SU-DHL-6 (cell line): ENCODE results near the gene SYNDIG1.

Experiments used
- H2AFZ ChIP-seq: fragments of 200-600 bp; sonication (generic); 2 replicates; pipeline ENCODE4 v1.6.1; 2014; ENCODE audit warnings: low read depth, mild to moderate bottlenecking, moderate library complexity, mixed read lengths, antibody characterized with exemption, low read length; ENCODE audit not compliant: severe bottlenecking
- H3F3A ChIP-seq: fragments of 200-600 bp; shearing (Covaris generic); 2 replicates; pipeline ENCODE4 v1.6.0; 2016; ENCODE audit warnings: antibody characterized with exemption, mild to moderate bottlenecking; ENCODE audit not compliant: insufficient read depth
- H3K27ac ChIP-seq: fragments of 200-600 bp; sonication (generic); 2 replicates; pipeline ENCODE4 v1.5.1; 2016; ENCODE audit warnings: low read depth, mild to moderate bottlenecking, low read length, moderate library complexity, mixed read lengths
- H3K27me3 ChIP-seq: fragments of 200-600 bp; sonication (generic), shearing (Covaris generic); 2 replicates; pipeline ENCODE4 v1.6.0; 2014; ENCODE audit warnings: mild to moderate bottlenecking, low read length
- H3K36me3 ChIP-seq: fragments of 200-600 bp; sonication (generic); 2 replicates; pipeline ENCODE4 v1.6.1; 2014; ENCODE audit warnings: mild to moderate bottlenecking, low read length, mixed read lengths
- H3K4me2 ChIP-seq: fragments of 300-600, 200-600 bp; shearing (Covaris generic), sonication (generic); 2 replicates; pipeline ENCODE4 v1.6.0; 2014; ENCODE audit warnings: low read length, low read depth, mild to moderate bottlenecking; ENCODE audit not compliant: poor library complexity, severe bottlenecking
- H3K4me3 ChIP-seq: fragments of 200-600 bp; sonication (generic); 2 replicates; pipeline ENCODE4 v1.5.1; 2014; ENCODE audit warnings: antibody characterized with exemption, low read length, mild to moderate bottlenecking, mixed read lengths; ENCODE audit not compliant: insufficient read depth, poor library complexity, severe bottlenecking
- H3K79me2 ChIP-seq: fragments of 200-600 bp; sonication (generic); 2 replicates; pipeline ENCODE4 v1.6.1; 2014; ENCODE audit warnings: mild to moderate bottlenecking, low read length, moderate library complexity; ENCODE audit not compliant: insufficient read depth
- H3K9ac ChIP-seq: fragments of 200-600 bp; sonication (generic); 2 replicates; pipeline ENCODE4 v1.7.0; 2014; ENCODE audit warnings: mild to moderate bottlenecking, low read length
- H3K9me2 ChIP-seq: fragments of 200-600 bp; sonication (generic); replicated peaks from 2 replicates; pipeline ENCODE4 v1.6.1; 2014; ENCODE audit warnings: low read length; ENCODE audit not compliant: insufficient read depth
- H3K9me3 ChIP-seq: fragments of 200-600 bp; sonication (generic); 2 replicates; pipeline ENCODE4 v1.6.1; 2014; ENCODE audit warnings: low read length, mixed read lengths; ENCODE audit not compliant: insufficient read depth
- H4K20me1 ChIP-seq: fragments of 200-600 bp; sonication (generic); 2 replicates; pipeline ENCODE4 v1.6.1; 2014; ENCODE audit warnings: low read depth, mild to moderate bottlenecking, antibody characterized with exemption, low read length, moderate library complexity, mixed read lengths
- EZH2phosphoT487 ChIP-seq: fragments of 200-600 bp; sonication (generic), shearing (Covaris generic); conservative IDR thresholded peaks from 2 replicates; pipeline ENCODE4 v1.6.1; 2018; ENCODE audit warnings: mild to moderate bottlenecking, antibody characterized with exemption, low read length, moderate library complexity, mixed read lengths
- TF ChIP-seq, protein P1 (sequence below): fragments of 200-600 bp; sonication (generic); IDR thresholded peaks from one replicate; pipeline ENCODE4 v1.5.1; 2017; ENCODE audit warnings: antibody characterized with exemption, mild to moderate bottlenecking, low read length, moderate library complexity; ENCODE audit not compliant: insufficient read depth, poor library complexity, severe bottlenecking

The SYNDIG1 gene

DNA sequence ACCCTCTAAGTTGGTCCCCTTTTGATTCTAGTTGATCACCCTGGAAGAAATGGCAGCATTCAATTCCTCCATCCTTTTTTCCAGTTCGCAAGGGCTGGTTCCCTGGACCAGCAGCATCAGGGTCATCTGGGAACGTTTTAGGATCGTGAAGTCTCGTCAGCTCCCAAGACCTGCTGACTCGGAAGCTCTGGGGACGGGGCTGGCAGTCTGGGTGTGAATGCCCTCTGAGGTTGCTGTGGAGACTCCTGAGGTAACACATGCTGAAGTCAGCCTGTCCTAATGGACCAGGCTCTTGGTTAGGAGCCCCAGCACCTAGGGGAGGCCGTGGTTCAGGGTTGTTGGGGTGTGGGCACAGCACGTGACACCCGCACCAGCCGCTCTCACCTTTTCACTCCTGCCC lies 164.1 kb downstream of the SYNDIG1 start:
- Histone ChIP-seq H3K36me3 (no peaks in the 10 kb centered on the region), H4K20me1 (no peaks in the 10 kb centered on the region), H3K9ac (no peak overlapping the region), H3F3A (no peaks in the 10 kb centered on the region), H3K27me3 (no peaks in the 10 kb centered on the region), H3K4me2 (no peak overlapping the region), H2AFZ (no peak overlapping the region), H3K9me3 (no peaks in the 10 kb centered on the region), H3K9me2 (no peaks in the 10 kb centered on the region), H3K27ac (no peak overlapping the region), H3K4me3 (no peak overlapping the region), H3K79me2 (no peaks in the 10 kb centered on the region)
- TF ChIP-seq, protein P1, sequence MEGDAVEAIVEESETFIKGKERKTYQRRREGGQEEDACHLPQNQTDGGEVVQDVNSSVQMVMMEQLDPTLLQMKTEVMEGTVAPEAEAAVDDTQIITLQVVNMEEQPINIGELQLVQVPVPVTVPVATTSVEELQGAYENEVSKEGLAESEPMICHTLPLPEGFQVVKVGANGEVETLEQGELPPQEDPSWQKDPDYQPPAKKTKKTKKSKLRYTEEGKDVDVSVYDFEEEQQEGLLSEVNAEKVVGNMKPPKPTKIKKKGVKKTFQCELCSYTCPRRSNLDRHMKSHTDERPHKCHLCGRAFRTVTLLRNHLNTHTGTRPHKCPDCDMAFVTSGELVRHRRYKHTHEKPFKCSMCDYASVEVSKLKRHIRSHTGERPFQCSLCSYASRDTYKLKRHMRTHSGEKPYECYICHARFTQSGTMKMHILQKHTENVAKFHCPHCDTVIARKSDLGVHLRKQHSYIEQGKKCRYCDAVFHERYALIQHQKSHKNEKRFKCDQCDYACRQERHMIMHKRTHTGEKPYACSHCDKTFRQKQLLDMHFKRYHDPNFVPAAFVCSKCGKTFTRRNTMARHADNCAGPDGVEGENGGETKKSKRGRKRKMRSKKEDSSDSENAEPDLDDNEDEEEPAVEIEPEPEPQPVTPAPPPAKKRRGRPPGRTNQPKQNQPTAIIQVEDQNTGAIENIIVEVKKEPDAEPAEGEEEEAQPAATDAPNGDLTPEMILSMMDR, result no peak
- TF ChIP-seq EZH2phosphoT487, result no peak

DNA sequence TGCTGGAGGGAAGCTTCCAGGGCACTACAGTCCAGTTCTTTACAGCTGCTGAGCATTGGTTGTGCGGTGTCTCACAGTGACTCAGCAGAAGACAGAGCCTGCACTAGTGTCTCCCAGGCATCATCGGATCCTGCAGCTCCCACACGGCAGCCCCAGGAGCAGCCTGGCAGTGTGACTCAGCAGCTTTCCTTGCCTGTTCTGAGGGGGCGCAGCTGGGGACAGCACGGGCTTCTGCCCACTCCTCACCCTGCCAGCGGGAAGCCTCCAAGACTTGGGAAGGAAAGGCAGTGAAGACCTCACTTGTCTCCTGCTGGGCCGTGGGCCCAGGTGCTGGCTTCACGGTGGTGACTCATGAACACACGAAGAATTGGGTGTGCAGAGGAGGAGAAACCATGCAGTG lies 165.4 kb downstream of the SYNDIG1 start:
- no peak overlapping the region for H2AFZ ChIP-seq

DNA sequence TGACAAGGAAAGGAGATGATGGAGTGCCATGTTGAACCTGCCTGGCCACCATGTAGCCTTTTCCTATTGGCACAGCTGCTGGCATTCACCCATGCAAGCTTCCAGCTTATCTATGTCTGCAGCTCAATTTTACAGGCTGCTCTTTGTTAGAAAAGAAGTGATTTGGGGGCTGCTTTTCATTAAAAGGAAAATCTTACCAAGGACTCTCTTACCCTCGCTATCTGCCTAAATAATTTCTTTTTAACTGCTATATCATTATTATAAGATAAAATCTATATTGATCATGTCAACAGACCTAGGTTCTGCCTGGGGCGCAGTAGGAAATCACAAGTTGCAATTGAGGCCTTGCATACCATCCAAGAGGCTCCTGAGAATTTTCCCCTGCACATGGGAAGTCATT lies 167.2 kb downstream of the SYNDIG1 start:
- no peak overlapping the region for H2AFZ ChIP-seq
- no peak overlapping the region for H3K27ac ChIP-seq
- no peak overlapping the region for H3K4me3 ChIP-seq
- H3K4me2 ChIP-seq, result no peak overlapping the region
- no peaks in the 10 kb centered on the region for H3K27me3 ChIP-seq
- no peaks in the 10 kb centered on the region for H3K9me3 ChIP-seq
- H3K9ac ChIP-seq, result no peak overlapping the region
- no peaks in the 10 kb centered on the region for H4K20me1 ChIP-seq
- H3K36me3 ChIP-seq, result no peaks in the 10 kb centered on the region
- no peaks in the 10 kb centered on the region for H3F3A ChIP-seq
- H3K9me2 ChIP-seq, result no peaks in the 10 kb centered on the region
- TF ChIP-seq, protein P1, result no peak
- H3K79me2 ChIP-seq, result no peaks in the 10 kb centered on the region

More for the DNA sequence above, 165.4 kb downstream of the SYNDIG1 start:
- Histone ChIP-seq H3K4me2 (no peak overlapping the region), H4K20me1 (no peaks in the 10 kb centered on the region), H3K27me3 (no peaks in the 10 kb centered on the region), H3K79me2 (no peaks in the 10 kb centered on the region), H3K9ac (no peak overlapping the region), H3K36me3 (no peaks in the 10 kb centered on the region), H3K27ac (no peak overlapping the region), H3F3A (no peaks in the 10 kb centered on the region), H3K9me2 (no peaks in the 10 kb centered on the region), H3K4me3 (no peak overlapping the region), H3K9me3 (no peaks in the 10 kb centered on the region)
- no peak for TF ChIP-seq EZH2phosphoT487
- TF ChIP-seq, protein P1, result no peak

DNA sequence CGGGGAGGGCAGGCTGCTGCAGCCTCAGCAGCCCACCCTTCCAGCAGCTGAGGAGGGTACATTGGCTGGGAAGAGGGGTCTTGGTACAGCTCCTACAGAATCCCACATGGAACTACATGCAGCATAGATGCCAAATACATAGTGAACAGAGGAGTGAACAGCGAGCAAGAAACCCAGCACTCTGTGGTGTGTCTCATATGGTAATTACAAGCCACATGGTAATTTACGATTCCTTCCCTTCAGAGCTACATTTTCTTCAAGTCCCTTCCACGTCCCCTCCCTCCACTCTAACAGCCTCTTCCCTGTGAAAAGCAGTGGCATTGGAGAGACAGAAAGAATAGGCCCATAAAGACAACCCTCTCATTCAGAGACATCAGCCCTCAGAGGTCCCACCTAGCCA lies 167.7 kb downstream of the SYNDIG1 start:
- H3K9me3 ChIP-seq, result no peaks in the 10 kb centered on the region
- no peaks in the 10 kb centered on the region for H3K79me2 ChIP-seq
- no peak for TF ChIP-seq EZH2phosphoT487
- TF ChIP-seq, protein P1, result no peak
- H3K27ac ChIP-seq, result no peak overlapping the region
- H3F3A ChIP-seq, result no peaks in the 10 kb centered on the region
- H3K9ac ChIP-seq, result no peak overlapping the region
- H3K36me3 ChIP-seq, result no peaks in the 10 kb centered on the region
- H2AFZ ChIP-seq, result no peak overlapping the region
- H3K4me2 ChIP-seq, result no peak overlapping the region
- no peaks in the 10 kb centered on the region for H3K9me2 ChIP-seq
- H3K4me3 ChIP-seq, result no peak overlapping the region
- no peaks in the 10 kb centered on the region for H3K27me3 ChIP-seq
- no peaks in the 10 kb centered on the region for H4K20me1 ChIP-seq
